OCI-LY3 (cell line): ENCODE results near the gene ACOX3.

Experiments used
- EZH2phosphoT487 ChIP-seq: fragments of 200-600 bp; shearing (Covaris generic); IDR thresholded peaks from 2 replicates; pipeline ENCODE4 v1.6.1; 2018; ENCODE audit warnings: antibody characterized with exemption, mixed run types, low read depth
- TF ChIP-seq, protein P1 (sequence below): fragments of 200-600, 300-600 bp; sonication (generic); IDR thresholded peaks from 2 replicates; pipeline ENCODE4 v1.5.1; 2014; ENCODE audit warnings: antibody characterized with exemption, low read length, low read depth

DNA sequence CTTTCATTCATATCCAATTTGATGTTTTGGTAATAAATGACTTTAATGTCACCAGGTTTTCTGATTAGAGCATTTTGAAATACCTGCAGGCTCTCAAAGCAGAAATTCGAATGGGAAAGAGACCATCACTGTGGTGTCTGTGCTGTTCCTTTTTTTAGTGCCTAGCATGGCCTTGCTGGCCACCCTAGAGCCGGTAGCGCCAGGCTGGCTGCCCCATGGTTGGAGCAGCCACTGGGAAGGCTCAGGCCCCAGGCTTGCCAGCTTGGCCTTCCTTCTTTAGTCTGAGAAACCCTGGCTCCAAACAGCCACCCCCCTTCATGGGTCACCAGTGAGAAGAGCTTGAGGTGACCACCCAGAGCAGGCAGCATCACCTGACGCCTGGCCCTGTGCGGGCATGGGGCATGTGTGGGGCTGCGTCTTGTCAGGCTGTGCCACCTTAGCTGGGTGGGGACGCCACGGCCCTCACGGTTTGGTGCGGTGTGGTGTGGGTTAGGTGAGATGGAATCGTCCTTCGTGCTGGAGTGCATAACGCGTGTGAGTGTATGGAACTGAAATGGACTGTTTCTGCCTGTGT, 30.0 kb upstream of the ACOX3 start:
- TF ChIP-seq, protein P1, sequence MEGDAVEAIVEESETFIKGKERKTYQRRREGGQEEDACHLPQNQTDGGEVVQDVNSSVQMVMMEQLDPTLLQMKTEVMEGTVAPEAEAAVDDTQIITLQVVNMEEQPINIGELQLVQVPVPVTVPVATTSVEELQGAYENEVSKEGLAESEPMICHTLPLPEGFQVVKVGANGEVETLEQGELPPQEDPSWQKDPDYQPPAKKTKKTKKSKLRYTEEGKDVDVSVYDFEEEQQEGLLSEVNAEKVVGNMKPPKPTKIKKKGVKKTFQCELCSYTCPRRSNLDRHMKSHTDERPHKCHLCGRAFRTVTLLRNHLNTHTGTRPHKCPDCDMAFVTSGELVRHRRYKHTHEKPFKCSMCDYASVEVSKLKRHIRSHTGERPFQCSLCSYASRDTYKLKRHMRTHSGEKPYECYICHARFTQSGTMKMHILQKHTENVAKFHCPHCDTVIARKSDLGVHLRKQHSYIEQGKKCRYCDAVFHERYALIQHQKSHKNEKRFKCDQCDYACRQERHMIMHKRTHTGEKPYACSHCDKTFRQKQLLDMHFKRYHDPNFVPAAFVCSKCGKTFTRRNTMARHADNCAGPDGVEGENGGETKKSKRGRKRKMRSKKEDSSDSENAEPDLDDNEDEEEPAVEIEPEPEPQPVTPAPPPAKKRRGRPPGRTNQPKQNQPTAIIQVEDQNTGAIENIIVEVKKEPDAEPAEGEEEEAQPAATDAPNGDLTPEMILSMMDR: no peak
- no peak for TF ChIP-seq EZH2phosphoT487
